22Rv1 (cell line): ENCODE measurements around the gene PDK2.
A peak's percentile ranks its signal among the peaks of the same experiment; 100 is the strongest.

Experiments used
- H3K27ac ChIP-seq: fragments of 450-650 bp; 2 replicates; pipeline ENCODE4 v1.5.1; 2017
- ZFX ChIP-seq: fragments of 450-650 bp; IDR thresholded peaks from 2 replicates; pipeline ENCODE4 v1.6.1; 2017; ENCODE audit warnings: antibody characterized with exemption, borderline replicate concordance
- TF ChIP-seq, protein P1 (sequence below): fragments of 450-650 bp; IDR thresholded peaks from 2 replicates; pipeline ENCODE4 v1.5.1; 2017; ENCODE audit warnings: mild to moderate bottlenecking

Gene PDK2

DNA sequence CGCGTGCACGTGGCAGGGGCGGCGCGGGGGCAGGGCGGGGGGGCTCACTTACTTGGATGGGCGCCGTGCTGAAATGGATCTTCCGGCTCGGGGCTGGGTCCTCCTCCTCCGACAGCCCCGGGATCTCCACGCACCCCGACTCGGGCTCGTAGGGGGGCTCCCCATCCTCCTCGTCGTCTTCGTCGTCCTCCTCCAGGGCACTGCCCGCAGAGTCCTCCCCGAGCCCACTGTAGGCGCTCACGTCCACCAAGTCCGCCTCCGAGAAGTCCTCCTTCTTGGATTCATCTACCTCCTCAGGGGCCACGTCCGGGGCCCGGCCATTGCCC, 53.9 kb downstream of the PDK2 start:
- TF ChIP-seq ZFX: no peak
- TF ChIP-seq, protein P1, sequence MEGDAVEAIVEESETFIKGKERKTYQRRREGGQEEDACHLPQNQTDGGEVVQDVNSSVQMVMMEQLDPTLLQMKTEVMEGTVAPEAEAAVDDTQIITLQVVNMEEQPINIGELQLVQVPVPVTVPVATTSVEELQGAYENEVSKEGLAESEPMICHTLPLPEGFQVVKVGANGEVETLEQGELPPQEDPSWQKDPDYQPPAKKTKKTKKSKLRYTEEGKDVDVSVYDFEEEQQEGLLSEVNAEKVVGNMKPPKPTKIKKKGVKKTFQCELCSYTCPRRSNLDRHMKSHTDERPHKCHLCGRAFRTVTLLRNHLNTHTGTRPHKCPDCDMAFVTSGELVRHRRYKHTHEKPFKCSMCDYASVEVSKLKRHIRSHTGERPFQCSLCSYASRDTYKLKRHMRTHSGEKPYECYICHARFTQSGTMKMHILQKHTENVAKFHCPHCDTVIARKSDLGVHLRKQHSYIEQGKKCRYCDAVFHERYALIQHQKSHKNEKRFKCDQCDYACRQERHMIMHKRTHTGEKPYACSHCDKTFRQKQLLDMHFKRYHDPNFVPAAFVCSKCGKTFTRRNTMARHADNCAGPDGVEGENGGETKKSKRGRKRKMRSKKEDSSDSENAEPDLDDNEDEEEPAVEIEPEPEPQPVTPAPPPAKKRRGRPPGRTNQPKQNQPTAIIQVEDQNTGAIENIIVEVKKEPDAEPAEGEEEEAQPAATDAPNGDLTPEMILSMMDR: no peak
- H3K27ac ChIP-seq: peak overlapping the region; percentile 89

DNA sequence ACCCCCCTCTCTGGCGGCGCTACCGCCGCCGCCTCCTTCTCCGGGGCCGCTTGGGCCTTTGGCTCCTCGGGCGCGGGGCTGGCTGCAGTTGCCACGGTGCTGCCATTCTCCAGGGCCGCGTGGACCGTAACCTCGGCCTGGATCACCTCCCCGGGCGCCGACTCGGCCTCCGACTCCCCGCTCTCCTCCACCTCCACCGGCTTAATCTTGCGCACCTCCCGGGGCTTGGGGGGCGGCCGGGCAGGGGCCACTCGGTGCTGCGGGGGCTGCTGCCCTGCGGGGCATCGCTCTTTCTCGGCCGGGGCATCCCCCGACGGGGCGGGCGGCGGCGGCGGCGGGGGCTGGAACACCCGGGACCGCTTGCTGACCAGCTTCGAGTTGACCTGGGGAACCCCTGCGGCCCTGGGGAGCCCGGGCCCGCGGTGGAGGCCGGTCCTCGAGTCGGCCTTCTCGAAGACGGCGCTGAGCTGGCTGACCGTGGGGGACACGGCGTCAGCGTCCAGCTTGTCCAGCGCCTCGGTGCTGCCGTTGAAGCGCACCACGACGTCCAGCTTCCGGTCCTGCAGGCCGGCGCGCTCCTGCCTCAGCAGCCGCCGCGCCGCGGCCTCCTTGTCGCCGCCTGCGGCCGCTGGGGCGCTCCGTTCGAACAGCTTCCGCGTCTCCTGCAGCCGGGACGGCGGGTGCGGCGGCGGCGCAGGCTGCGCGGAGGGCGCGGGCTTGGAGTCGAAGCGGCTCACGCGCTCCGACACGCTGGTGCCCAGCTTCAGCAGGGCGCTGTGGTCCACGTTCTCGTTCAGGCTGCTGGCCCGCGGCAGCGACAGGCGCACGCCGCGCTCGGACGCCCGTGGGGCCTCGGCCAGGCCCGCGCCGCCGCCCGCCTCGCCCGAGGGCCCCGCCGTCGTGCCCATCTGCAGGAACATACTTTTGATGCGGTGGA, 54.5 kb downstream of the PDK2 start:
- no peak for TF ChIP-seq ZFX
- TF ChIP-seq, protein P1: peak; percentile 20
- H3K27ac ChIP-seq: peak overlapping the region; percentile 89

DNA sequence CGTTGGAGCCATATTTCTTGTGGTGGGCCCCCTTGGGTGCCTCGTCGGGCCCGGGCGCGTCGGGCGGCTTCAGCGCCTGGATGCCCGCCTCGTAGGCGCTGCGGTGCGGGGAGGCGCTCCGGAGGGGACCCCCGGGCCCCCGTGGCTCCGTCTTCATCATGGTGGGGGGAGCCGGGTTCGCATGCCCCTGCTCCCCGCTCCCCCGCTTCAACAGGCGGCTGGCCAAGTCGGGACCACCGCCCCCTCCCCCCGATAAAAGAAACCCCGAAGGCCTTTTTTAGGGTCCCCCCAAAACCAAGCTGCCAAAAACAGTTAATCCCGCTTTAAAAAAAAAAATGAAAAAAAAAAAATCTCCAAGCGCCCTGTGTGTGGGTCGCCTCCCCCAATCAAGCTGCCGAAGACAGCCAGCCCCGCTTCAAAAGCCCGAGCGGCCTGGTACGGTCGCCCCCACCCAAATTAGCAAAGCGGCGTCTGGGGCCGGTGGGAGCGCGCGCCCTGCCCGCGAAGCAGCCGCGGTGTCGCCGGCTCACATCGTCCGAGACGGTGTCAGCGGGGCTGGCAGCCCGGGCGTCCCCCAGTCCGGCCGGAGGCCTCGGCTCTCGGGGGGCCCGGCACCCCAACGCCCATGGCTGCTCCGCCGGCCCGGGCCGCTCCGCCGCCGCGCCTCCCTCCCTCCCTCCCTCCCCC, 55.3 kb downstream of the PDK2 start, which contains the start of gene PPP1R9B:
Gene PPP1R9B, minus strand, starts transcription at position 324 of the 687 bp plus-strand sequence. Its CDS starts 164 bp downstream, at position 160.
- H3K27ac ChIP-seq: peak within 1 kb of the TSS; percentile 89

DNA sequence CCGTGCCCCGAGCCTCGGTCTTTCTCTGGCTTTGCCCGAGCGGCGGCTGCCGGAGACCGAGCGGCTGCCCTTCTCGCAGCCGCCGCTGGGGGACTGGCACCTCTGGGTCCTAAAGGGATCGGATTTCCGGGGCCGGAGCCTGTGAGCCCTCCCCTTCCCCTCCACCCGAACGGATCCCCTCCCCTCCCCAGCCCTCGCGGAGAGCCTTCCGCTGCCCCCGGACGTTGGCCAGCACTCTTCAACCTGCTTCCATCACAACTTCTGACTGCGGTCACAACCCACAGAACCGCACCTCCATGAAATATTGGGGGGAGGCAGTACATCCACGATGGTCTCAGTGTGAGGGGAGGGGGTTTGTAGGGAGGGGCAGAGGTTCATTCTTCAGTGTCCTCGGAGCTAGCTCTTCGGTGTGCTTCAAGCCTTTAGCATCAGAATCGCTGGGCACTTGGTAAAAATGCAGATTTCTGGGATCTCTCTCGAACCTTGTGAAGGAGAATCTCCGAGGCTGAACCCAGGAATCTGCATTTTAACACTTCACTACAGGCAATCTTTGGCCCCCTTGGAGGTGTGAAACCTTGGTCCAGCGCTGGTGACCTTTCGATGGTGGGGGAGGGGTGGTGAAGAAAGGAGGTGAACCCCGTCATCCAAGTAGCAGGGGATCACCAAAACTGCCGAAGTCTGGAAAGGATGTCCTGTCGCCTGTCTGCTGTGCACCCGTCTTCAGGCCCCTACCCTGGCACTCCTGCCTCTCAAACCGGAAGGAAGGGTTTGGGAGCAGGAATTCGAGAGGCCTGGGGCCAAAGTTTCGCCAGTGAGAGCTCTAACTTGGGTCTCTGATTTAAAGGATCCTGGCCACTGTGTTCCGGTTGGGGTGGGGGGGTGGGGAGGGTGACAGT, 56.1 kb downstream of the PDK2 start:
- TF ChIP-seq, protein P1: peak; percentile 58
- TF ChIP-seq ZFX: no peak
- peak overlapping the region; percentile 89 for H3K27ac ChIP-seq

More for the DNA sequence above, 55.3 kb downstream of the PDK2 start, which contains the start of gene PPP1R9B:
- TF ChIP-seq, protein P1: no peak
- TF ChIP-seq ZFX: no peak

DNA sequence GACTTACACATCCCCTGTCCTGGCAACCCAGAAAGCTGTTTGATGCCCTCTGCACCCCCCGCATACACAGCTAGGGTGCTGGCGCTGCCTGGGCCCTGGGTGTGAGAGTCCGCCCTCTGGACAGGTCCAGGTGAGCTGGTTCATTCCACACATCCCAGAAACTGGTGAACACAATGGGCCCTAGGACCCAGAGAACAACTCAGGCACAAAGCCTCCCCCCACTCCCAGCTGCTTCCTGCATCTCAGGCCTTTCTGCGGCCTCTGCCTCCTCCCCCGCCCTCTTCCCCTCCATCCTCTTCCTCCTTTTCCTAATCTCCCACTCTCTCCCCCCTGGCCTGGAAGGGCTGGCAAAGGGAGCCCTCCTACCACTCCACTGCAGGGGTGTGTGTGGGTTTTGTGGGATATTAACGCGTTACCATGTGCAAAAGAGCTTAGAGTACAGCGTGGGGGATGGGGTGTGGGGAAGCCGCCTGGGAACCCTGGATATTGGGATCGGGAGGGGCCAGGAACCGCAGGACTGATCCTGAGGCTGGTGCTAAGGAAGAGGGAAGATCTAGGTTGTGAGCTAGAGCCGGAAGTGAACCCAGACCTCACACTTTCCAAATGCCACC, 56.9 kb downstream of the PDK2 start:
- H3K27ac ChIP-seq: peak overlapping the region; percentile 89
- no peak for TF ChIP-seq ZFX
- TF ChIP-seq, protein P1: no peak

DNA sequence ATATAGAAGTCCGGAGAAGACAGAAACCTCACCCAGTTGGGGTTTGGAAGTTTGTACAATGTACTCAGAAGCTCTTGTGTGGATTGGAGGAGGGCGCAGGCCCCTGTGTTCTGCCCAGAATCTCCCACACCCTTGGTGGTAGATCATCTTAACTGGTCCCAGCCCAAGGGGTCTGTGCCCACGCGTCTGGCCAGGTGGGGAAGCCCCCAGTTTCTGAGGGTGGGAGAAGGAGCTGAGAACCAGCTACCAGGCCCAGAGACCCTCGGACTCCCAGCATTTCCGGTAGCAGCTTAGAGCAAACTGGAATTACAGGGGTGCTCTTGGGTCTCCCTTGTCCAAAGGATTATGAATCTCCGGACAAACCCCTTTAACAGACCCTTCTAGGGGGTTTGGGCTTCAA, 57.6 kb downstream of the PDK2 start:
- TF ChIP-seq, protein P1: no peak
- TF ChIP-seq ZFX: no peak

More for the DNA sequence above, 57.6 kb downstream of the PDK2 start:
- peak overlapping the region; percentile 89; the same call in 1 of the 2 replicates for H3K27ac ChIP-seq
